Measurements from ENCODE around the gene EPHA1.

EPHA1 gene

DNA sequence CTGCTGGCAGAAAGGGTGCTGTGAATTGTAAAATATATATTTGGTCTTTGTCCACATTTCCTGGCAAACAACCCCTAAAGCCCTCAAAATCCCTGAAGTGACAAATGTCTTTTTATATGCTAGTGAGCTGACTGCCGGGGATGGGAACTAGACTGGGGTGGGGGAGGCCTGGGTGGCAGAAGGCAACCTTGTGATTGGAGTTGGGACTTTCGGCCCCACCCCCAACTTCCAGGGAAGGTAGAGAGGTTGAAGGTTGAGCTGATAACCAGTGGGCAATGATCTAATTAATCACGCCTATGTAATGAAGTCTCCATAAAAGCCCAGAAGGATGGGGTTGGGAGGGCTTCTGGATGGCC, 2.7 kb downstream of the EPHA1 start:
- TF ChIP-seq RAD21 (IDR thresholded peaks at IDR 0.05; ENCODE audit: low read depth) (no peak), YY1 (IDR thresholded peaks at IDR 0.05; ENCODE audit: low read depth) (no peak), CREB1 (IDR thresholded peaks at IDR 0.05; ENCODE audit: low read depth) (no peak), NFIC (IDR thresholded peaks at IDR 0.05) (no peak), ZBTB7A (IDR thresholded peaks at IDR 0.05; ENCODE audit: low read depth) (no peak), TEAD4 (IDR thresholded peaks at IDR 0.05) (no peak), EP300 (IDR thresholded peaks at IDR 0.05; ENCODE audit: borderline replicate concordance) (no peak), TAF1 (IDR thresholded peaks at IDR 0.05; ENCODE audit: low read depth) (no peak), CEBPB (IDR thresholded peaks at IDR 0.05) (no peak), TCF12 (IDR thresholded peaks at IDR 0.05; ENCODE audit: low read depth) (no peak)
- TF ChIP-seq, protein P1, sequence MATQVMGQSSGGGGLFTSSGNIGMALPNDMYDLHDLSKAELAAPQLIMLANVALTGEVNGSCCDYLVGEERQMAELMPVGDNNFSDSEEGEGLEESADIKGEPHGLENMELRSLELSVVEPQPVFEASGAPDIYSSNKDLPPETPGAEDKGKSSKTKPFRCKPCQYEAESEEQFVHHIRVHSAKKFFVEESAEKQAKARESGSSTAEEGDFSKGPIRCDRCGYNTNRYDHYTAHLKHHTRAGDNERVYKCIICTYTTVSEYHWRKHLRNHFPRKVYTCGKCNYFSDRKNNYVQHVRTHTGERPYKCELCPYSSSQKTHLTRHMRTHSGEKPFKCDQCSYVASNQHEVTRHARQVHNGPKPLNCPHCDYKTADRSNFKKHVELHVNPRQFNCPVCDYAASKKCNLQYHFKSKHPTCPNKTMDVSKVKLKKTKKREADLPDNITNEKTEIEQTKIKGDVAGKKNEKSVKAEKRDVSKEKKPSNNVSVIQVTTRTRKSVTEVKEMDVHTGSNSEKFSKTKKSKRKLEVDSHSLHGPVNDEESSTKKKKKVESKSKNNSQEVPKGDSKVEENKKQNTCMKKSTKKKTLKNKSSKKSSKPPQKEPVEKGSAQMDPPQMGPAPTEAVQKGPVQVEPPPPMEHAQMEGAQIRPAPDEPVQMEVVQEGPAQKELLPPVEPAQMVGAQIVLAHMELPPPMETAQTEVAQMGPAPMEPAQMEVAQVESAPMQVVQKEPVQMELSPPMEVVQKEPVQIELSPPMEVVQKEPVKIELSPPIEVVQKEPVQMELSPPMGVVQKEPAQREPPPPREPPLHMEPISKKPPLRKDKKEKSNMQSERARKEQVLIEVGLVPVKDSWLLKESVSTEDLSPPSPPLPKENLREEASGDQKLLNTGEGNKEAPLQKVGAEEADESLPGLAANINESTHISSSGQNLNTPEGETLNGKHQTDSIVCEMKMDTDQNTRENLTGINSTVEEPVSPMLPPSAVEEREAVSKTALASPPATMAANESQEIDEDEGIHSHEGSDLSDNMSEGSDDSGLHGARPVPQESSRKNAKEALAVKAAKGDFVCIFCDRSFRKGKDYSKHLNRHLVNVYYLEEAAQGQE (IDR thresholded peaks at IDR 0.05; ENCODE audit: low read depth), result no peak
- TF ChIP-seq, protein P2, sequence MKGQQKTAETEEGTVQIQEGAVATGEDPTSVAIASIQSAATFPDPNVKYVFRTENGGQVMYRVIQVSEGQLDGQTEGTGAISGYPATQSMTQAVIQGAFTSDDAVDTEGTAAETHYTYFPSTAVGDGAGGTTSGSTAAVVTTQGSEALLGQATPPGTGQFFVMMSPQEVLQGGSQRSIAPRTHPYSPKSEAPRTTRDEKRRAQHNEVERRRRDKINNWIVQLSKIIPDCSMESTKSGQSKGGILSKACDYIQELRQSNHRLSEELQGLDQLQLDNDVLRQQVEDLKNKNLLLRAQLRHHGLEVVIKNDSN (IDR thresholded peaks at IDR 0.05), result no peak

DNA sequence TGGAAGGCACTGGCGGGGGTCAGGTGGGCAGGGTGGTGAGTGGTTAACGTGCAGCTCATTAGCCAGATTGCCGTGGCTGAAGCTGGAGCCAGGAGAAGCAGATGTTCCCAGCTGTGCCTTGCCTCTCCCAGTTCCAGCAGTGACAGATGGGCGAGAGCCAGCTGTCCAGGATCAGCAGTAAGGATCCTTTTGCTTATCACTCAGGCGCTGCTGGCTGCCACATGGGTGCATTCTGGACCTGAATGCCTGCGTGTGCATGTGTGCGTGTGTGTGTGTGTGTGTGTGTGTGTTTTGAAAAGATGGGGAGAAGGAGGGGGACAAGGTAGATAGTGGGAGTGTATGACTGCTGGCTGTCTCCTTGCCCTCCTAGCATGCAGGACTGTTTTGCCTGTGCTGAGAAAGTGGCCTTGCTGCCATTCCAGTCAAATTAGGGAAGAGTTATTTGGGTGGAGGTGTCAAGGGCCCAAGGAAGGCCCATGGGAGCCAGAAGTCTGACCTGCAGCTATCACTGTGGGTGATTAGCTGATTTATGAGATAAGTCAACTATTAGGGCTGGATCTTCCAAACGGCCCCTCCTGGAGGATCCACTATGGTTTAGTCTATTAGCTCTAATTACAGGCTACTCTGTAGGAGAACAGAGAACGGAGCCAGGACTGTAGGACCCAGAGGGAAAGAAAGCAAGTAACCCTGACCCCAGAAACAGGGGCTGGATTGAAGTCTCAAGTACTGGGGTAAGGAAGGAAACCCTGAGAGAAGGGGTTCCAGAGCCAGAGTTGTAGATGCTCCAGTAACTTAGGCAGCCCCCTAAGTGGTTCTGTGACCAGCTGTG, 3.3 kb downstream of the EPHA1 start:
- no peak for TF ChIP-seq FOXM1 (IDR thresholded peaks at IDR 0.05; ENCODE audit: borderline replicate concordance, low read depth)
- TF ChIP-seq RAD21 (IDR thresholded peaks at IDR 0.05; ENCODE audit: low read depth), result no peak
- TF ChIP-seq, protein P1 (IDR thresholded peaks at IDR 0.05; ENCODE audit: low read depth), result no peak
- no peak for TF ChIP-seq CEBPB (IDR thresholded peaks at IDR 0.05)
- TF ChIP-seq, protein P2 (IDR thresholded peaks at IDR 0.05), result no peak
- TF ChIP-seq TAF1 (IDR thresholded peaks at IDR 0.05; ENCODE audit: low read depth), result no peak
- TF ChIP-seq TCF12 (IDR thresholded peaks at IDR 0.05; ENCODE audit: low read depth), result no peak
- no peak for TF ChIP-seq YY1 (IDR thresholded peaks at IDR 0.05; ENCODE audit: low read depth)
- TF ChIP-seq ZBTB7A (IDR thresholded peaks at IDR 0.05; ENCODE audit: low read depth), result no peak

DNA sequence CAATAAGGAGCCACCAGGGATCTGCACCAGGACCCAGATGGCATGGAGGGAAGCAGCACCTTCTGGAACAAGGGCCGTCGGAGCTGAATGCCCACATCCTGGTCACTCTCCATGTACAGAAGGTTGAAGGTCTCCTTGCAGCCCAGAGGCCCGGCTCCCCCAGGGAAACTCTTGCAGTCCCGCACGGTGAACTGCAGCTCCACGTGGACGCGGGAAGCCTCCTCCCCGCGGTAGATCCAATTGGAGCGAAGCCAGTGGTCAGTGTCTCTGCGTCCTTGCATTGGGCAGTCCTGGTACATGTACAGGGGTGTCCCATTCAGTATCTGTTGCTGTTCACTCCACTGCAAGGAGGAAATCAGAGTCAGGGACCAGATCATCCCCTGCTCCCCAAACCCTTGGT, 7.4 kb downstream of the EPHA1 start:
- no peak for TF ChIP-seq CREB1 (IDR thresholded peaks at IDR 0.05; ENCODE audit: low read depth)
- TF ChIP-seq TEAD4 (IDR thresholded peaks at IDR 0.05), result no peak
- TF ChIP-seq ZBTB7A (IDR thresholded peaks at IDR 0.05; ENCODE audit: low read depth), result no peak
- TF ChIP-seq RAD21 (IDR thresholded peaks at IDR 0.05; ENCODE audit: low read depth), result no peak
- no peak for TF ChIP-seq MAX (IDR thresholded peaks at IDR 0.05)
- TF ChIP-seq EP300 (IDR thresholded peaks at IDR 0.05; ENCODE audit: borderline replicate concordance), result no peak
- no peak for TF ChIP-seq YY1 (IDR thresholded peaks at IDR 0.05; ENCODE audit: low read depth)
- TF ChIP-seq, protein P1 (IDR thresholded peaks at IDR 0.05; ENCODE audit: low read depth), result no peak
- no peak for TF ChIP-seq TAF1 (IDR thresholded peaks at IDR 0.05; ENCODE audit: low read depth)
- TF ChIP-seq NFIC (IDR thresholded peaks at IDR 0.05), result no peak
- TF ChIP-seq EGR1 (IDR thresholded peaks at IDR 0.05), result no peak
- TF ChIP-seq CEBPB (IDR thresholded peaks at IDR 0.05), result no peak
- no peak for TF ChIP-seq TCF12 (IDR thresholded peaks at IDR 0.05; ENCODE audit: low read depth)
- no peak for TF ChIP-seq FOXM1 (IDR thresholded peaks at IDR 0.05; ENCODE audit: borderline replicate concordance, low read depth)
- TF ChIP-seq, protein P2 (IDR thresholded peaks at IDR 0.05), result no peak

- TF ChIP-seq, protein P1 (IDR thresholded peaks at IDR 0.05; ENCODE audit: low read depth), result no peak
- no peak for TF ChIP-seq ZBTB7A (IDR thresholded peaks at IDR 0.05; ENCODE audit: low read depth)
- TF ChIP-seq TAF1 (IDR thresholded peaks at IDR 0.05; ENCODE audit: low read depth), result no peak
- TF ChIP-seq, protein P2 (IDR thresholded peaks at IDR 0.05), result no peak
- no peak for TF ChIP-seq CREB1 (IDR thresholded peaks at IDR 0.05; ENCODE audit: low read depth)
- no peak for TF ChIP-seq MAX (IDR thresholded peaks at IDR 0.05)
- no peak for TF ChIP-seq RAD21 (IDR thresholded peaks at IDR 0.05; ENCODE audit: low read depth)
- no peak for TF ChIP-seq TEAD4 (IDR thresholded peaks at IDR 0.05)
- TF ChIP-seq FOXM1 (IDR thresholded peaks at IDR 0.05; ENCODE audit: borderline replicate concordance, low read depth), result no peak
- TF ChIP-seq NFIC (IDR thresholded peaks at IDR 0.05), result no peak
- no peak for TF ChIP-seq EGR1 (IDR thresholded peaks at IDR 0.05)
- TF ChIP-seq CEBPB (IDR thresholded peaks at IDR 0.05), result no peak
- TF ChIP-seq EP300 (IDR thresholded peaks at IDR 0.05; ENCODE audit: borderline replicate concordance), result no peak
- no peak for TF ChIP-seq YY1 (IDR thresholded peaks at IDR 0.05; ENCODE audit: low read depth)
- no peak for TF ChIP-seq TCF12 (IDR thresholded peaks at IDR 0.05; ENCODE audit: low read depth)
Observed at GRCh38 chr7:143399642-143400041, 9.0 kb downstream of the EPHA1 start.

Measured in Ishikawa (cell line).